ENCODE measurements around the gene MAN1C1. TPM values are rescaled to one million over a fixed set of nuclear protein-coding genes. Genes with fewer than 3 reads are reported as not detected.

The MAN1C1 gene
- total and polyA plus RNA-seq, 2 donors (not counting 1 experiment from before 2014, with no cell fraction given): 17.7 to 51.4 TPM

- DNase-seq (ENCODE audit: low read depth in 2 of 2): peak; percentile 24 to 84
Observed at GRCh38 chr1:25743164-25744139, 126.9 kb downstream of the MAN1C1 start.

DNA sequence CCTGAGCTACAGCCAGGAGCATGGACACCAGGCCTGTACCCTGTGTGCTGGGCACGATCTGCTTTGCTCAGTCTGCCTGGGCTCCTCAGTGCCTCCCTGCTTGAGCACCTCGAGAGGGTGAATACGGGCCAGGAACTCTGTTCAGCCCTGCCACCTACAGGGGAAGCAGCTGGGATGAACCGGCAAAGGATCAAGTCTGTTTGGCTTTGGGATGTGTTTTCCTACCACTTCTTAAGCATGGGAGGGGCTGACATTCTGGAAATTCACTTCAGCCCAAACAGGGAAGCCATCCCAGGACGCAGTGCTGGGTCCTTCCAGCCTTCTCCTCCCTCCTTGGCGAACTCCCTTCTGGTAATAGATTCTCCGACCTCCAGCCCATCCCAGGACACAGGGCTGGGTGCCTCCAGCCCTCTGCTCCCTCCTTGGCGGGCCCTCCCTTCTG, 127.6 kb downstream of the MAN1C1 start:
- Histone ChIP-seq H4K20me1 (ENCODE audit: control insufficient read depth, extremely low read depth, insufficient read depth, low read length) (no peaks in the 10 kb centered on the region), H3K79me2 (ENCODE audit: control insufficient read depth, insufficient read depth, low read length) (no peaks in the 10 kb centered on the region), H3K4me1 (ENCODE audit: control insufficient read depth, extremely low read depth, insufficient read depth, low read length) (peaks cover 15% of the 10 kb centered on the region), H3K9me3 (ENCODE audit: control insufficient read depth, insufficient read depth, low read depth, low read length) (no peaks in the 10 kb centered on the region), H3K9ac (ENCODE audit: insufficient read depth, low read length) (no peak overlapping the region), H3K27me3 (ENCODE audit: control insufficient read depth, insufficient read depth, low read length) (peaks cover 2% of the 10 kb centered on the region), H2AFZ (ENCODE audit: low read length) (no peak overlapping the region), H3K36me3 (ENCODE audit: control insufficient read depth, insufficient read depth, low read length) (no peaks in the 10 kb centered on the region), H3K4me2 (ENCODE audit: extremely low read depth, insufficient read depth, low read length) (no peak overlapping the region), H3K27ac (ENCODE audit: insufficient read depth, low read length) (peak overlapping the region; percentile 34), H3K4me3 (replicated peaks in 1 of 4; ENCODE audit: control extremely low read depth in 1 of 4, insufficient read depth in 1 of 4, low read depth in 3 of 4, low read length in 4 of 4) (no peak overlapping the region)
- DNase-seq (ENCODE audit: low read depth in 2 of 2): peak; percentile 34 to 68
- TF ChIP-seq, protein P1, sequence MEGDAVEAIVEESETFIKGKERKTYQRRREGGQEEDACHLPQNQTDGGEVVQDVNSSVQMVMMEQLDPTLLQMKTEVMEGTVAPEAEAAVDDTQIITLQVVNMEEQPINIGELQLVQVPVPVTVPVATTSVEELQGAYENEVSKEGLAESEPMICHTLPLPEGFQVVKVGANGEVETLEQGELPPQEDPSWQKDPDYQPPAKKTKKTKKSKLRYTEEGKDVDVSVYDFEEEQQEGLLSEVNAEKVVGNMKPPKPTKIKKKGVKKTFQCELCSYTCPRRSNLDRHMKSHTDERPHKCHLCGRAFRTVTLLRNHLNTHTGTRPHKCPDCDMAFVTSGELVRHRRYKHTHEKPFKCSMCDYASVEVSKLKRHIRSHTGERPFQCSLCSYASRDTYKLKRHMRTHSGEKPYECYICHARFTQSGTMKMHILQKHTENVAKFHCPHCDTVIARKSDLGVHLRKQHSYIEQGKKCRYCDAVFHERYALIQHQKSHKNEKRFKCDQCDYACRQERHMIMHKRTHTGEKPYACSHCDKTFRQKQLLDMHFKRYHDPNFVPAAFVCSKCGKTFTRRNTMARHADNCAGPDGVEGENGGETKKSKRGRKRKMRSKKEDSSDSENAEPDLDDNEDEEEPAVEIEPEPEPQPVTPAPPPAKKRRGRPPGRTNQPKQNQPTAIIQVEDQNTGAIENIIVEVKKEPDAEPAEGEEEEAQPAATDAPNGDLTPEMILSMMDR (conservative IDR thresholded peaks at IDR 0.05 in 1 of 2, IDR thresholded peaks at IDR 0.05 in 1 of 2; ENCODE audit: low read depth in 1 of 2, low read length in 2 of 2): peak; percentile 52 to 69
- no peak for TF ChIP-seq EZH2 (IDR thresholded peaks at IDR 0.05; ENCODE audit: low read length, missing control alignments)

More at GRCh38 chr1:25743164-25744139, 126.9 kb downstream of the MAN1C1 start:
- no peak overlapping the region for H2AFZ ChIP-seq (ENCODE audit: low read length)
- TF ChIP-seq, protein P1 (conservative IDR thresholded peaks at IDR 0.05 in 1 of 2, IDR thresholded peaks at IDR 0.05 in 1 of 2; ENCODE audit: low read depth in 1 of 2, low read length in 2 of 2): no peak
- TF ChIP-seq EZH2 (IDR thresholded peaks at IDR 0.05; ENCODE audit: low read length, missing control alignments): no peak
- no peaks in the 10 kb centered on the region for H3K9me3 ChIP-seq (ENCODE audit: control insufficient read depth, insufficient read depth, low read depth, low read length)
- peak overlapping the region; percentile 34 for H3K27ac ChIP-seq (ENCODE audit: insufficient read depth, low read length)
- no peaks in the 10 kb centered on the region for H3K79me2 ChIP-seq (ENCODE audit: control insufficient read depth, insufficient read depth, low read length)
- no peak overlapping the region for H3K4me3 ChIP-seq (replicated peaks in 1 of 4; ENCODE audit: control extremely low read depth in 1 of 4, insufficient read depth in 1 of 4, low read depth in 3 of 4, low read length in 4 of 4)
- peaks cover 2% of the 10 kb centered on the region for H3K27me3 ChIP-seq (ENCODE audit: control insufficient read depth, insufficient read depth, low read length)
- peaks cover 15% of the 10 kb centered on the region for H3K4me1 ChIP-seq (ENCODE audit: control insufficient read depth, extremely low read depth, insufficient read depth, low read length)
- H4K20me1 ChIP-seq (ENCODE audit: control insufficient read depth, extremely low read depth, insufficient read depth, low read length): no peaks in the 10 kb centered on the region
- no peak overlapping the region for H3K9ac ChIP-seq (ENCODE audit: insufficient read depth, low read length)
- H3K36me3 ChIP-seq (ENCODE audit: control insufficient read depth, insufficient read depth, low read length): no peaks in the 10 kb centered on the region
- no peak overlapping the region for H3K4me2 ChIP-seq (ENCODE audit: extremely low read depth, insufficient read depth, low read length)

- Histone ChIP-seq H3K79me2 (ENCODE audit: control insufficient read depth, insufficient read depth, low read length) (no peaks in the 10 kb centered on the region), H2AFZ (ENCODE audit: low read length) (no peak overlapping the region), H3K27me3 (ENCODE audit: control insufficient read depth, insufficient read depth, low read length) (peaks cover 2% of the 10 kb centered on the region), H3K27ac (ENCODE audit: insufficient read depth, low read length) (no peak overlapping the region), H3K9ac (ENCODE audit: insufficient read depth, low read length) (no peak overlapping the region), H3K36me3 (ENCODE audit: control insufficient read depth, insufficient read depth, low read length) (no peaks in the 10 kb centered on the region), H3K4me2 (ENCODE audit: extremely low read depth, insufficient read depth, low read length) (no peak overlapping the region), H3K4me1 (ENCODE audit: control insufficient read depth, extremely low read depth, insufficient read depth, low read length) (peaks cover 15% of the 10 kb centered on the region), H3K4me3 (replicated peaks in 1 of 4; ENCODE audit: control extremely low read depth in 1 of 4, insufficient read depth in 1 of 4, low read depth in 3 of 4, low read length in 4 of 4) (no peak overlapping the region), H4K20me1 (ENCODE audit: control insufficient read depth, extremely low read depth, insufficient read depth, low read length) (no peaks in the 10 kb centered on the region), H3K9me3 (ENCODE audit: control insufficient read depth, insufficient read depth, low read depth, low read length) (no peaks in the 10 kb centered on the region)
- DNase-seq (ENCODE audit: low read depth in 2 of 2): no peak
- TF ChIP-seq, protein P1 (conservative IDR thresholded peaks at IDR 0.05 in 1 of 2, IDR thresholded peaks at IDR 0.05 in 1 of 2; ENCODE audit: low read depth in 1 of 2, low read length in 2 of 2): no peak
- TF ChIP-seq EZH2 (IDR thresholded peaks at IDR 0.05; ENCODE audit: low read length, missing control alignments): no peak
Observed at GRCh38 chr1:25744636-25745425, 128.2 kb downstream of the MAN1C1 start.

Measured in fibroblast of lung (primary cell).